Omental fat pad (tissue), 4 donors: Measurements from ENCODE around the gene RNU6-9. TPM values are rescaled to one million over a fixed set of nuclear protein-coding genes. Genes with fewer than 3 reads are reported as not detected.

Experiments used
- ATAC-seq: fragments of 150-250 bp; one replicate; pipeline ENCODE4 v1.9.1; 2016; ENCODE audit warnings: mild to moderate bottlenecking, moderate library complexity; ENCODE audit not compliant: low FRiP score
- DNase-seq: peaks from one replicate; pipeline ENCODE4 v3.0.0-alpha.2; 2019; ENCODE audit warnings: low spot score
- total RNA-seq, 4 donors: library from RNA; depleted of rRNA; stranded (reverse); fragments of >200 nt; gene quantifications; one replicate each; pipeline ENCODE4 v1.1.0, GENCODE V29; 2016
- TF ChIP-seq, protein P1 (sequence below), 3 donors: fragments of 450-650 bp; IDR thresholded peaks; one replicate each; pipeline ENCODE4 v1.5.1; 2016 to 2017; ENCODE audit warnings: antibody characterized with exemption in 3 of 3, mild to moderate bottlenecking in 3 of 3, moderate library complexity in 2 of 3

RNU6-9 gene
- total RNA-seq, 4 donors from 2014 or later, result not detected

DNA sequence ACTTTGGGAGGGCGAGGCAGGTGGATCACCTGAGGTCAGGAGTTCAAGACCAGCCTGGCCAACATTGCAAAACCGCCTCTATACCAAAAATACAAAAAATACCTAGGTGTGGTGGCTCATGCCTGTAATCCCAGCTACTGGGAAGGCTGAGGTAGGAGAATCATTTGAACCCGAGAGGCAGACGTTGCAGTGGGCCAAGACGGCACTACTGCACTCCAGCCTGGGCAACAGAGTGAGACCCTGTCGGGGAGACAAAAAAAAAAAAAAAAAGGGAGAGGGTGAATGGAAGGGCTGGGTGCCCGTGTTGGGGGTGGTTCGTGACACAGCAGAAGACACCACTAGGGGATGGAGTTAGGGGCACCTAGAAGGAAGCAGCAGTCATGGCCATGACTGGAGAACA is 23.0 kb upstream of the RNU6-9 start:
- DNase-seq, result no peak
- TF ChIP-seq, protein P1, sequence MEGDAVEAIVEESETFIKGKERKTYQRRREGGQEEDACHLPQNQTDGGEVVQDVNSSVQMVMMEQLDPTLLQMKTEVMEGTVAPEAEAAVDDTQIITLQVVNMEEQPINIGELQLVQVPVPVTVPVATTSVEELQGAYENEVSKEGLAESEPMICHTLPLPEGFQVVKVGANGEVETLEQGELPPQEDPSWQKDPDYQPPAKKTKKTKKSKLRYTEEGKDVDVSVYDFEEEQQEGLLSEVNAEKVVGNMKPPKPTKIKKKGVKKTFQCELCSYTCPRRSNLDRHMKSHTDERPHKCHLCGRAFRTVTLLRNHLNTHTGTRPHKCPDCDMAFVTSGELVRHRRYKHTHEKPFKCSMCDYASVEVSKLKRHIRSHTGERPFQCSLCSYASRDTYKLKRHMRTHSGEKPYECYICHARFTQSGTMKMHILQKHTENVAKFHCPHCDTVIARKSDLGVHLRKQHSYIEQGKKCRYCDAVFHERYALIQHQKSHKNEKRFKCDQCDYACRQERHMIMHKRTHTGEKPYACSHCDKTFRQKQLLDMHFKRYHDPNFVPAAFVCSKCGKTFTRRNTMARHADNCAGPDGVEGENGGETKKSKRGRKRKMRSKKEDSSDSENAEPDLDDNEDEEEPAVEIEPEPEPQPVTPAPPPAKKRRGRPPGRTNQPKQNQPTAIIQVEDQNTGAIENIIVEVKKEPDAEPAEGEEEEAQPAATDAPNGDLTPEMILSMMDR (IDR thresholded peaks at IDR 0.05), result no peak

DNA sequence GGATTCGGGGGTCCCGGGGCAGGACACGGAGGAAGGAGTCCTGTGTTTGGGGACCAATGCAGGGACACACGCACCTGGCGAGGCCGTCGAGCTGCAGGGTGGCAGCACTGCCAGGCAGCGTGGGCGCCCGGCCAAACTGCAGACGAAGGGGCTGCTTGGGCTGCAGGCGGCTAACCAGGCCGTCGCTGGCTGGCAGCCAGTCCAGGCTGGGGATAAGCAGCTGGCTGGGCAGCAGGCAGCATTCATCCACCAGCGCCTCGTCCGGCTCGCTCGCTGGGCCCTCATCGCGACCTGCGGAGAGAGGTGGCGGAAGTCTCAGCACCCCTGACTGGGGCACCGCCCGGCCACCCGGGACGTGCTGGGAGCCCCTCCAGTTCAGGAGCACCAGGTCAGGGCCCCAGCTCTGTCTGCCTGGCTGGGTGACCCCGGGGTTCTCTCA is 22.3 kb upstream of the RNU6-9 start:
- TF ChIP-seq, protein P1 (IDR thresholded peaks at IDR 0.05), result no peak
- no peak for DNase-seq
- ATAC-seq, result no peak

More for the DNA sequence above, 23.0 kb upstream of the RNU6-9 start:
- ATAC-seq, result no peak

DNA sequence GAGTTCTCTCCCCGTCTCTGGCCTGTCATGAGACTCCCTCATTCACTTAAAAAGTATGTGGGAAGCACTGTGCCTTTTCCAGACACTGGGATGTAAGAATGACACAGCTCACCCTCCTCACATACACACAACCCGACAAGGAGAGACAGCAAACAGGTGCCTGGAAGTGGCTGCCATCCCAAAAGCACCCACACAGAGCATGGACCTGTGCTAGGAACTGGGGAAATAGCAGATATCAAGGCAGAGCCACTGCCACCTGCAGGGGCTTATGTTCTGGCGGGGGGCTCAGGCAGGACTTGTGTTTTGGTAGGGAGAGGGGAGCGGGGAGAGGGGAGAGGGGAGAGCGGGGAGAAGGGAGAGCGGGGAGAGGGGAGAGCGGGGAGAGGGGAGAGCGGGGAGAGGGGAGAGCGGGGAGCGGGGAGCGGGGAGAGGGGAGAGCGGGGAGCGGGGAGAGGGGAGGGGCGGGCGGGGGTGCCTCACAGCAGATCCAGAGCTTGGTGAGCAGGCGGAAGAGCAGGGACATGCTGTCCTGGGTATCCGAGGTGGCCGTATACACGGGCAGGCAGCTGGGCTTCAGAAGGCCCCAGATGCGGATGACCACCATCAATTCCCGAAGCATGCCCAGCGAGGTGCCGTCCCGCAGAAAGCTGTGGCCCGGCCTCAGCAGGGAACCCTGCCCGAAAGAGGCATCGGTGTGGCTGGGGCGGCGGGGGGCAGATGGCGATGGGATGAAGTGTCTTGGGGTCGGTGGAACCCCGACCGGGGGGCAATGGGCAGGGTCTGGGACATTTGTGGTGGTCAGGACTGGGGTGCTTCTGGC is 21.6 kb upstream of the RNU6-9 start:
- TF ChIP-seq, protein P1 (IDR thresholded peaks at IDR 0.05), result no peak
- no peak for ATAC-seq
- DNase-seq, result no peak

DNA sequence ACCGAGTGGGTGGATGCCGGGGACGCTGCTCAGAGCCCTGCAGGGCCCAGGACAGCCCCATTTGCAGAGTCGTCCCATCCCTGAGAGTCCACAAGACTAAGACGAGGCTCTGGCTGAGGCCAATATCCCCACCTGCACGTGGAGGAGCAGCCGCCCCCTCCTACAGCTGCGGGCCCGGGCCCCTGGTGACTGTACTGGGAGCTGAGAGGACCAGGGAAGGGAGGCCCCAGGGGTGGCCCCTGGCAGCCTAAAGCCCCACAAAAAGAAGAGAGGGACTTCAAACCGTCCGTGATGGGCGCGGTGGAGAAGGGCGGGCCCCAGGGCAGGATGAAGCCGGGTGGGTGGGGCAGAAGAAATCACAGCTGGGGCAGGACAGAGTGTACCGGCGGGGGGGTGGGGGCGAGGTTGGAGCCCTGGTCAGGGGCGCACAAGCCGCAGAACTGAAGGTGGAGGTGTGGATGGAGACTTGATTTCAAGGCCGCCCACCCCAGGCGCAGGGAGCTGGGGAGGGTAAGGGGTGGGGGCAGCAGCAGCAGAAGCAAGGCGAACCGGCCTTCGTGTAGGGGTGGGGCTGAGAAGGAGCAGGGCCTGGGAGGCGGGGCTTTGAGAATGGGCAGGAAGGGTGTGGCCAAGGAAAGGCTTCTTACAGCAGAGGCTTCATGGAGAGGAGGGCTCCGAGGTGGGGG is 20.9 kb upstream of the RNU6-9 start:
- ATAC-seq, result no peak
- no peak for DNase-seq
- TF ChIP-seq, protein P1 (IDR thresholded peaks at IDR 0.05), result no peak

DNA sequence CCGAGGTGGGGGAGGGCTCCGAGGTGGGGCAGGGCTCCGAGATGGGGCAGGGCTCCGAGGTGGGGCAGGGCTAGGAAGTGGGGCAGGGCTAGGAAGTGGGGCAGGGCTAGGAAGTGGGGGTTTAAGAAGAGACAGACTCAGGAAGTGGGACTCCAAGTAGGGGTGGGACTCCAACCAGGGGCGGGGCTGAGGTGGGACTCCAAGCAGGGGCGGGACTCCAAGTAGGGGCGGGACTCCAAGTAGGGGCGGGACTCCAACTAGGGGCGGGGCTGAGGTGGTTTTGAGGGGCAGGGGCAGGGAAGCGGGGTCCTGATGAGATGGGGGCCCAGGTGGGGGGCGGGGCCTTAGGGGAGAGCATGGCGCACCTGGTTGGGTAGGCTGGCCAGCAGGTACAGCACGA is 20.2 kb upstream of the RNU6-9 start:
- TF ChIP-seq, protein P1 (IDR thresholded peaks at IDR 0.05), result no peak
- ATAC-seq (no peak), DNase-seq (no peak)

DNA sequence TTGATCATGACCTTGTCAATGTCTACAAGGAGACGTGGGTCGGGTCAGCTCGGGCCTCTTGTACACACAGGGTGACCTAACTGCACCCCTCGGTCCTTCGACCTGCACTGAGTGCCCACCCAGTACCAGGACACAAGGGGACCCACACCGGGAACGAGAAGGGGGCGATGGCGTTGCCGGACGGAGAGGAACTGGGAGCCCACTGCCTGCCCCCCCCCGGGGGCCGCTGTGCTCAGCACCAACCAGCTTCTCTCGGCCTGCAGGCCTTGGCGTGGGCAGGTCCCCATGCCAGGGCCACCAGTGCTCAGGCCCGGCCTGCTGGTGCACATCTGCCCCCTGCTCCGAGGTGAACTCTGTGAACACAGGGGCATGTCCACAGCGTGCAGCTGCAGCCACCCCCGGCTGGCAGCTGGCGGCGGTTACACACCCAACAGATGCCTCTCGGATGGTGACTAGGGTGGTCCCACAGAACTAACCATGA is 19.7 kb upstream of the RNU6-9 start:
- ATAC-seq (no peak), DNase-seq (no peak)
- TF ChIP-seq, protein P1 (IDR thresholded peaks at IDR 0.05), result no peak
